HG02678 (cell line): ENCODE measurements around the gene TRA2B.

Experiments
- ATAC-seq: cut with Tn5 transposase; IDR thresholded peaks from one replicate; pipeline ENCODE4 v1.9.1; 2021; ENCODE audit warnings: mild to moderate bottlenecking, moderate library complexity; ENCODE audit not compliant: unreplicated experiment

The TRA2B gene

DNA sequence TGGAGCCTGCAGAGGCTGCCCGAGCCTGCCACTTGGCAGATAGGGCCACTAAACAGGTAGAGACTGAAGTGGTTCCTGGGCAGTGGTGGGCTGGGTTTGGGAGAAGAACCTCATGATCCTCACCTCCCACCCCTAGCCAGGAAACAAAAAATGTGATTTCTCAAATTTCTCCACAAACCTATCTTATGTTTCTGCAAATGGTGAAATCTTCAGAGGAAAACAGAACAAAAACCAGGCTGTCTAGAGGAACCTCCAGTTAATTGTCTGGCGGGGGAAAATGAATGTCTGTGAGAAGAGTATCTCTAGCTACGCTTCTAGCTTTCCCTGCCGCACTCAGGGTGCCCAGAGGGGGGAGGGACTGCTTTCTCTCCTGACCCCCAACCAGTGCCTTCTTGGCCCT, 55.9 kb downstream of the TRA2B start:
- no peak for ATAC-seq

GRCh38 chr3:185880600-185880999, 57.2 kb downstream of the TRA2B start:
- ATAC-seq = no peak

DNA sequence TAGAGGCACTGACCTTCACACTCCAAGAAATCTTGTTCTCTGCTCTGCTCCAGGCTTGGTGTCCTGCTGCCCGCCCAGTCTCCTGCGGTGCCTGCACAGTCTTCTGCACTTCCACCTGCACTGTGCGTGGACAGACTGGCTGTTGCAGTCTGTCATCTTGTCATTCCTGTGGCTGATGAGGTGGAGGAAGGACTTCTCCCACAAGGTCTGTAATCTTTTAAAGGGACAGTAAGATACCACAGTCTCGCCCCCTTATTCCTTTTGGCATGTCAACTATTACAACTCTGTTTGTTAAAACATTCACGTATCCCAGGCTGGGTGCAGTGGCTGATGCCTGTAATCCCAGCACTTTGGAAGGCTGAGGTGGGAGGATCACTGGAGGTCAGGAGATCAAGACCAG, 58.9 kb downstream of the TRA2B start:
- ATAC-seq = no peak

- no peak for ATAC-seq
Measured at GRCh38 chr3:185874119-185874518, 63.7 kb downstream of the TRA2B start.

DNA sequence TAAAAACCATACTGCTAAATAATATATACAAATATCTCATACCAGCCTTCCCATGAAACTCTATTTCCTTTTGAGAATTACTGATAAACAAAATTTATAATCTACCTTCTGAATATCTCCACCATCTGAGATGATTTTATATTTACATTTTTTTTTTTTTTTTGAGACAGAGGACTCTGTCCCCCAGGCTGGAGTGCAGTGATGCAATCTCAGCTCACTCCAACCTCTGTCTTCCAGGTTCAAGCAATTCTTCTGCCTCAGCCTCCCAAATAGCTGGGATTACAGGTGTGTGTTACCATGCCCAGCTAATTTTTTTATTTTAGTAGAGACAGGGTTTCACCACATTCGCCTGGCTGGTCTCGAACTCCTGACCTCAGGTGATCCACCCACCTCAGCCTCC, 70.2 kb downstream of the TRA2B start:
- ATAC-seq = no peak

DNA sequence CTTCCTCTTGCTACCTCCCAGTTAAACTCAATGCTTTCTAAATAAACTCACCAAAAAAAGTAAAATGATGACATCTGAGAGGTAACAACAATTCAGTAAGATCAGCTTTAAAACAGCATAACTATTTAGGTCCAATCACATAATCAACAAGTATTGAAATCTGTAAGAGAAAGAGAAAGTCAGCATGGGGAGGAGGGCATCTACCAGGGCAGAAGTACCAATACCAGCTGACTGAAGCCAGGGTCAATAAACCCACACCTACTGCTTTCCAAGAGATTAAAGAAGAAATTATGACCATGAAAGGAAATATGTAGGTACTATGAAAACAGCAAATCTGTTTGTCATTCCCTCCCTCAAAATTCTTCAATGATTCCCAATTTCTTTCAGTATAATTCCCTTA, 70.8 kb downstream of the TRA2B start:
- ATAC-seq = no peak

- ATAC-seq = no peak
Measured at GRCh38 chr3:185866555-185866954, 71.3 kb downstream of the TRA2B start.
